Endothelial cell of umbilical vein (primary cell): ENCODE measurements around the gene KCNB1. TPM values are rescaled to one million over a fixed set of nuclear protein-coding genes. Genes with fewer than 3 reads are reported as not detected.

Experiments used
- BruUV-seq: library from RNA; stranded (reverse); fragments of 400-500 nt; replicated peaks from 2 replicates; lab custom pipeline; 2021; lab: Mats Ljungman, UMichigan
- CTCF ChIA-PET: fragments of 300-600, 350-600 bp; sonication (Branson Sonifier 250); formaldehyde crosslinking; loops from one replicate; lab custom pipeline; 2021; ENCODE audit warnings: antibody characterized with exemption, inconsistent platforms; lab: Charles Lee
- POLR2A ChIA-PET: fragments of 300-600, 350-600 bp; sonication (Branson Sonifier 250); formaldehyde crosslinking; loops from one replicate; lab custom pipeline; 2021; ENCODE audit warnings: antibody characterized with exemption, inconsistent platforms; lab: Charles Lee
- DNase-seq: peaks from one replicate; pipeline ENCODE4 v3.0.0-alpha.2; 2011; ENCODE audit warnings: low read depth, low spot score
- FAIRE-seq: peaks from 2 replicates; lab custom pipeline; 2011; peaks lifted over from hg19 to GRCh38; lab: Jason Lieb, UNC
- H2AFZ ChIP-seq: 2 replicates; pipeline ENCODE4 v1.6.0; 2012; ENCODE audit warnings: low read depth, low read length, control low read depth, inconsistent platforms
- H3K27ac ChIP-seq: 2 replicates; pipeline ENCODE4 v1.5.1; 2011; ENCODE audit warnings: low read depth, mild to moderate bottlenecking, control low read depth, low read length, moderate library complexity; ENCODE audit not compliant: insufficient read depth
- H3K27me3 ChIP-seq, 2 experiments: 2 replicates each; pipeline versions ENCODE4 v1.6.0 to v1.6.1; 2011; ENCODE audit warnings: low read length in 2 of 2, mixed read lengths in 1 of 2; ENCODE audit not compliant: control insufficient read depth in 2 of 2, insufficient read depth in 2 of 2
- H3K36me3 ChIP-seq, 2 experiments: 2 replicates in 1 of 2; 3 replicates in 1 of 2; pipeline ENCODE4 v1.5.1; 2011; ENCODE audit warnings: low read length in 2 of 2, mild to moderate bottlenecking in 1 of 2, moderate library complexity in 1 of 2; ENCODE audit not compliant: control insufficient read depth in 2 of 2, insufficient read depth in 2 of 2; ENCODE audit errors: extremely low read depth in 1 of 2
- H3K4me1 ChIP-seq: 3 replicates; pipeline ENCODE4 v1.5.1; 2011; ENCODE audit warnings: mild to moderate bottlenecking, low read length; ENCODE audit not compliant: control insufficient read depth, insufficient read depth; ENCODE audit errors: extremely low read depth
- H3K4me2 ChIP-seq: 2 replicates; pipeline ENCODE4 v1.6.1; 2011; ENCODE audit warnings: low read length, control low read depth, mixed read lengths; ENCODE audit not compliant: insufficient read depth
- H3K4me3 ChIP-seq, 3 experiments: fragments of 200-600 bp in 1 of 3; sonication (generic), shearing (Covaris generic) in 1 of 3; replicated peaks in 1 of 3; 2 replicates each; pipeline ENCODE4 v1.5.1; 2011 to 2016; ENCODE audit warnings: control low read depth in 3 of 3, low read length in 3 of 3, mild to moderate bottlenecking in 2 of 3, inconsistent platforms in 1 of 3, low read depth in 1 of 3, moderate library complexity in 1 of 3; ENCODE audit not compliant: insufficient read depth in 1 of 3
- H3K79me2 ChIP-seq: 2 replicates; pipeline ENCODE4 v1.6.0; 2012; ENCODE audit warnings: low read length, inconsistent platforms; ENCODE audit not compliant: control insufficient read depth, insufficient read depth
- H3K9ac ChIP-seq: replicated peaks from 2 replicates; pipeline ENCODE3; 2011; ENCODE audit warnings: low read length, control low read depth; ENCODE audit not compliant: insufficient read depth; ENCODE audit errors: extremely low read depth
- H3K9me1 ChIP-seq: replicated peaks from 3 replicates; pipeline ENCODE4 v1.6.0; 2011; ENCODE audit warnings: mild to moderate bottlenecking, low read length; ENCODE audit not compliant: control insufficient read depth, insufficient read depth; ENCODE audit errors: extremely low read depth
- H3K9me3 ChIP-seq: replicated peaks from 2 replicates; pipeline ENCODE4 v1.5.1; 2012; ENCODE audit warnings: low read length, inconsistent platforms; ENCODE audit not compliant: control insufficient read depth, insufficient read depth
- H4K20me1 ChIP-seq: replicated peaks from 2 replicates; pipeline ENCODE3; 2011; ENCODE audit warnings: mild to moderate bottlenecking, low read length; ENCODE audit not compliant: control insufficient read depth, insufficient read depth; ENCODE audit errors: extremely low read depth
- CTCF ChIP-seq, 2 donors: IDR thresholded peaks; 1 replicate in 1 of 2; 2 replicates in 1 of 2; pipeline ENCODE4 v1.5.1; 2011; ENCODE audit warnings: low read length in 2 of 2, mild to moderate bottlenecking in 2 of 2, moderate library complexity in 2 of 2, control low read depth in 1 of 2, inconsistent platforms in 1 of 2, low read depth in 1 of 2; ENCODE audit not compliant: insufficient read depth in 1 of 2; ENCODE audit errors: extremely low read depth in 1 of 2
- EZH2 ChIP-seq: IDR thresholded peaks from 2 replicates; pipeline ENCODE4 v1.6.1; 2012; ENCODE audit warnings: borderline replicate concordance, low read depth, mild to moderate bottlenecking, moderate library complexity, low read length, inconsistent platforms; ENCODE audit not compliant: severe bottlenecking
- FOS ChIP-seq: IDR thresholded peaks from 2 replicates; pipeline ENCODE4 v1.6.1; 2011; ENCODE audit warnings: mild to moderate bottlenecking, low read length, moderate library complexity, borderline replicate concordance; ENCODE audit not compliant: insufficient read depth
- GATA2 ChIP-seq: IDR thresholded peaks from 2 replicates; pipeline ENCODE4 v1.7.0; 2011; ENCODE audit warnings: low read depth, mild to moderate bottlenecking, moderate library complexity, mixed read lengths, low read length; ENCODE audit not compliant: insufficient read length, insufficient read depth
- JUN ChIP-seq: IDR thresholded peaks from 2 replicates; pipeline ENCODE4 v1.6.1; 2011; ENCODE audit warnings: borderline replicate concordance, low read depth; ENCODE audit not compliant: insufficient read length, insufficient read depth
- MYC ChIP-seq: IDR thresholded peaks from one replicate; pipeline ENCODE4 v1.6.1; 2011; ENCODE audit warnings: mild to moderate bottlenecking, low read depth, low read length
- POLR2A ChIP-seq: IDR thresholded peaks from 2 replicates; pipeline ENCODE4 v1.6.1; 2012; ENCODE audit warnings: low read depth, mild to moderate bottlenecking, control low read depth, low read length
- POLR2AphosphoS5 ChIP-seq: IDR thresholded peaks from 2 replicates; pipeline ENCODE4 v1.6.1; 2012; ENCODE audit warnings: low read depth, mild to moderate bottlenecking, control low read depth, low read length, moderate library complexity; ENCODE audit not compliant: insufficient read depth
- dilution Hi-C: fragments of 300-500 bp; cut with MboI; formaldehyde crosslinking; loops from one replicate; pipeline ENCODE4 v1.15.0; 2019; ENCODE audit warnings: low sequenced_read_pairs; ENCODE audit not compliant: extremely low pct_ligation_motif_present
- intact Hi-C: fragments of 100-400 bp; cut with micrococcal nuclease; formaldehyde crosslinking; loops from one replicate; pipeline ENCODE4 v1.10.0; 2022
- polyA plus RNA-seq, 4 experiments: library from polyadenylated mRNA; depleted of rRNA in 3 of 4; stranded (reverse) in 3 of 4; unstranded in 1 of 4; fragments of >200 nt; gene quantifications; 2 replicates each; pipeline versions ENCODE4 v1.2.1 to v1.2.3, GENCODE V29; 2011 to 2012; ENCODE audit warnings: missing spikeins in 1 of 4
- total RNA-seq: library from RNA; stranded (reverse); gene quantifications from 2 replicates; pipeline ENCODE4 v1.2.3, GENCODE V29; 2021
- TF ChIP-seq, protein P1 (sequence below): IDR thresholded peaks from 2 replicates; pipeline ENCODE4 v1.6.1; 2011; ENCODE audit not compliant: insufficient read depth, insufficient read length

The KCNB1 gene
- total and polyA plus RNA-seq, 2 donors (not counting 3 experiments of a cell fraction or from before 2014, with no cell fraction given), result not detected

DNA sequence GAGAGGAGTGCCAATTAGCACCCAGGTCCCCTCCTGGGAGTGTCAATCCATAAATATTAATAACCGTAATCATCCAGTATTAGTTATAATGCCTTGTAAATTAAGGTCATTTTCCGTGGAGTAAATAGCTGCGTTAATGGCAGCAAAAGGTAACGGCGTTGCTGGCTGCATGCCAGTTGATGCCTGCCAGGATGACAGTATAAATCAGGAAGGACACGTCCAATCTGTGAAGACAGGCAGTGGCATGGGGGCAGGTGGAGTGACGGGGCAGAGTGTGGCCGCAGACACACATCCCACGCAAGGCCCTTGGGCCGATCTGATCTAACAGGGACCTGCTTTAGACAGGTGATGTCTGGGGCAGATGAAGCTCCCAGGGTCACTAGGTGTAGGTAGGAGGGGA, 49.1 kb downstream of the KCNB1 start:
- H3K27me3 ChIP-seq, result peaks cover 0 to 3% of the 10 kb centered on the region in 2 experiments
- no peak for DNase-seq
- dilution Hi-C loops, result no loop called here
- no peak overlapping the region for H2AFZ ChIP-seq
- no peaks in the 10 kb centered on the region for H3K36me3 ChIP-seq
- FAIRE-seq, result no peak
- TF ChIP-seq, protein P1, sequence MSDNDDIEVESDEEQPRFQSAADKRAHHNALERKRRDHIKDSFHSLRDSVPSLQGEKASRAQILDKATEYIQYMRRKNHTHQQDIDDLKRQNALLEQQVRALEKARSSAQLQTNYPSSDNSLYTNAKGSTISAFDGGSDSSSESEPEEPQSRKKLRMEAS, result no peak
- TF ChIP-seq CTCF (IDR thresholded peaks at IDR 0.05; ENCODE audit: extremely low read depth in 1 of 2, insufficient read depth in 1 of 2, low read depth in 1 of 2, low read length in 2 of 2), result no peak
- TF ChIP-seq POLR2AphosphoS5, result no peak
- no peak for TF ChIP-seq JUN
- TF ChIP-seq GATA2, result no peak
- no peak for TF ChIP-seq MYC
- no peak for TF ChIP-seq POLR2A
- TF ChIP-seq EZH2, result no peak
- no peak for TF ChIP-seq FOS
- no TSS peak for BruUV-seq
- no peak overlapping the region for H3K9ac ChIP-seq
- H3K79me2 ChIP-seq, result no peaks in the 10 kb centered on the region
- ChIA-PET CTCF (no interaction called here), POLR2A (no interaction called here)
- H3K27ac ChIP-seq, result no peak overlapping the region
- intact Hi-C loops, result no loop called here
- H3K9me3 ChIP-seq, result no peaks in the 10 kb centered on the region
- no peaks in the 10 kb centered on the region for H4K20me1 ChIP-seq
- H3K4me1 ChIP-seq, result no peaks in the 10 kb centered on the region
- H3K4me2 ChIP-seq, result no peak overlapping the region
- no peaks in the 10 kb centered on the region for H3K9me1 ChIP-seq
- no peak overlapping the region for H3K4me3 ChIP-seq
